GM23338 (cell line): Measurements from ENCODE around the gene TIGAR. TPM values are rescaled to one million over a fixed set of nuclear protein-coding genes. Genes with fewer than 3 reads are reported as not detected.

Experiments used
- ATAC-seq: fragments of 200-7000 bp; cut with Tn5 transposase; 3 replicates; pipeline ENCODE4 v1.9.1; 2020
- DNase-seq: peaks from one replicate; pipeline ENCODE4 v3.0.0-alpha.2; 2015; ENCODE audit warnings: low spot score
- H2AFZ ChIP-seq: fragments of 200-600 bp; sonication (generic); 2 replicates; pipeline ENCODE4 v1.8.0; 2016; ENCODE audit warnings: antibody characterized with exemption, mild to moderate bottlenecking, moderate library complexity
- H3F3A ChIP-seq: fragments of 200-600 bp; sonication (generic); replicated peaks from 2 replicates; pipeline ENCODE4 v1.8.0; 2017; ENCODE audit warnings: antibody characterized with exemption, mixed run types, low read depth
- H3K27ac ChIP-seq: fragments of 200-600 bp; sonication (generic); 2 replicates; pipeline ENCODE4 v1.6.1; 2016; ENCODE audit warnings: low read depth
- H3K27me3 ChIP-seq: fragments of 200-600 bp; sonication (generic); 2 replicates; pipeline ENCODE4 v1.8.0; 2016; ENCODE audit warnings: mild to moderate bottlenecking, mixed run types, moderate library complexity; ENCODE audit not compliant: insufficient read depth
- H3K36me3 ChIP-seq: fragments of 200-600 bp; sonication (generic); 2 replicates; pipeline ENCODE4 v1.8.0; 2016; ENCODE audit warnings: mild to moderate bottlenecking; ENCODE audit not compliant: insufficient read depth
- H3K4me1 ChIP-seq: fragments of 200-600 bp; sonication (generic); 2 replicates; pipeline ENCODE4 v1.8.0; 2016; ENCODE audit warnings: mild to moderate bottlenecking, moderate library complexity; ENCODE audit not compliant: insufficient read depth
- H3K4me2 ChIP-seq: fragments of 200-600 bp; sonication (generic); 2 replicates; pipeline ENCODE4 v1.7.1; 2017; ENCODE audit warnings: mixed run types
- H3K4me3 ChIP-seq: fragments of 200-600 bp; sonication (generic); 2 replicates; pipeline ENCODE4 v1.6.1; 2016; ENCODE audit warnings: mixed run types
- H3K79me2 ChIP-seq: fragments of 200-600 bp; sonication (generic); replicated peaks from 2 replicates; pipeline ENCODE4 v1.8.0; 2017; ENCODE audit warnings: mild to moderate bottlenecking; ENCODE audit not compliant: insufficient read depth
- H3K9me2 ChIP-seq: fragments of 200-600 bp; sonication (generic); 2 replicates; pipeline ENCODE4 v1.8.0; 2017; ENCODE audit not compliant: insufficient read depth
- H4K20me1 ChIP-seq: fragments of 200-600 bp; sonication (generic); replicated peaks from 2 replicates; pipeline ENCODE4 v1.8.0; 2017; ENCODE audit warnings: mild to moderate bottlenecking; ENCODE audit not compliant: insufficient read depth
- H3K27ac Mint-ChIP-seq: 2 replicates; pipeline ENCODE4 v1.8.0; 2020; ENCODE audit warnings: inconsistent platforms, mild to moderate bottlenecking, moderate library complexity, mixed read lengths
- H3K27me3 Mint-ChIP-seq: 3 replicates; pipeline ENCODE4 v1.8.0; 2022; ENCODE audit warnings: low read depth, mild to moderate bottlenecking, moderate library complexity, mixed read lengths, inconsistent platforms; ENCODE audit not compliant: insufficient read depth, poor library complexity
- H3K36me3 Mint-ChIP-seq: 3 replicates; pipeline ENCODE4 v1.8.0; 2021; ENCODE audit warnings: low read depth, mild to moderate bottlenecking, inconsistent platforms, moderate library complexity, mixed read lengths
- H3K4me1 Mint-ChIP-seq: 3 replicates; pipeline ENCODE4 v1.8.0; 2020; ENCODE audit warnings: mild to moderate bottlenecking, inconsistent platforms, mixed read lengths
- H3K4me3 Mint-ChIP-seq: 3 replicates; pipeline ENCODE4 v1.8.0; 2021; ENCODE audit warnings: moderate library complexity, mild to moderate bottlenecking, inconsistent platforms, mixed read lengths
- H3K9me3 Mint-ChIP-seq: 3 replicates; pipeline ENCODE4 v1.8.0; 2020; ENCODE audit warnings: moderate library complexity, mild to moderate bottlenecking, inconsistent platforms, mixed read lengths
- CREB1 ChIP-seq: fragments of 250-450 bp; sonication (Bioruptor Pico); IDR thresholded peaks from 2 replicates; pipeline ENCODE4 v1.5.0; 2020; ENCODE audit warnings: low read depth, mild to moderate bottlenecking, moderate library complexity
- EZH2 ChIP-seq: fragments of 200-600 bp; sonication (generic); IDR thresholded peaks from one replicate; pipeline ENCODE4 v1.8.0; 2017; ENCODE audit warnings: antibody characterized with exemption, mild to moderate bottlenecking, low read depth; ENCODE audit not compliant: unreplicated experiment
- EZH2phosphoT487 ChIP-seq: fragments of 200-600 bp; sonication (generic); IDR thresholded peaks from one replicate; pipeline ENCODE4 v1.8.1; 2018; ENCODE audit warnings: antibody characterized with exemption; ENCODE audit not compliant: unreplicated experiment
- JUNB ChIP-seq: IDR thresholded peaks from one replicate; pipeline ENCODE4 v1.6.1; 2016; ENCODE audit warnings: antibody characterized with exemption; ENCODE audit not compliant: unreplicated experiment
- NANOG ChIP-seq: IDR thresholded peaks from 2 replicates; pipeline ENCODE4 v1.6.1; 2016; ENCODE audit warnings: antibody characterized with exemption, borderline replicate concordance
- POLR2AphosphoS5 ChIP-seq: IDR thresholded peaks from 2 replicates; pipeline ENCODE4 v1.6.1; 2016; ENCODE audit warnings: antibody characterized with exemption, low read depth
- ZNF114 ChIP-seq: fragments of 250-450 bp; sonication (Bioruptor Pico); IDR thresholded peaks from 2 replicates; pipeline ENCODE4 v1.5.0; 2020; ENCODE audit warnings: mild to moderate bottlenecking, moderate library complexity
- ZNF331 ChIP-seq: fragments of 250-450 bp; sonication (Bioruptor Pico); IDR thresholded peaks from 2 replicates; pipeline ENCODE4 v1.5.0; 2020; ENCODE audit warnings: low read depth, mild to moderate bottlenecking, moderate library complexity
- polyA plus RNA-seq: library from polyadenylated mRNA; unstranded; fragments of >200 nt; fragmentation: Nextera tagmentation; extraction: Ambion mirVana; gene quantifications from 2 replicates; pipeline ENCODE4 v1.2.1, GENCODE V29; 2016
- total RNA-seq: library from RNA; depleted of rRNA; stranded (reverse); fragments of >200 nt; shearing (Covaris generic); gene quantifications from 2 replicates; pipeline ENCODE4 v1.2.3, GENCODE V29; 2014
- TF ChIP-seq, protein P1 (sequence below): fragments of 250-450 bp; sonication (Bioruptor Pico); IDR thresholded peaks from 2 replicates; pipeline ENCODE4 v1.5.0; 2020; ENCODE audit warnings: mild to moderate bottlenecking, moderate library complexity
- TF ChIP-seq, protein P2 (sequence below), 2 experiments: fragments of 200-600 bp in 1 of 2; sonication (generic) in 1 of 2; conservative IDR thresholded peaks; 2 replicates each; pipeline versions ENCODE4 v1.5.1 to v1.6.1; 2016 to 2017; ENCODE audit warnings: antibody characterized with exemption in 2 of 2, low read depth in 2 of 2, mild to moderate bottlenecking in 2 of 2, moderate library complexity in 1 of 2
- TF ChIP-seq, protein P3 (sequence below): IDR thresholded peaks from one replicate; pipeline ENCODE4 v1.6.1; 2018; ENCODE audit warnings: antibody characterized with exemption; ENCODE audit not compliant: unreplicated experiment

Gene TIGAR
- total and polyA plus RNA-seq, 2 experiments from 2014 or later = 10.4 to 13.3 TPM

DNA sequence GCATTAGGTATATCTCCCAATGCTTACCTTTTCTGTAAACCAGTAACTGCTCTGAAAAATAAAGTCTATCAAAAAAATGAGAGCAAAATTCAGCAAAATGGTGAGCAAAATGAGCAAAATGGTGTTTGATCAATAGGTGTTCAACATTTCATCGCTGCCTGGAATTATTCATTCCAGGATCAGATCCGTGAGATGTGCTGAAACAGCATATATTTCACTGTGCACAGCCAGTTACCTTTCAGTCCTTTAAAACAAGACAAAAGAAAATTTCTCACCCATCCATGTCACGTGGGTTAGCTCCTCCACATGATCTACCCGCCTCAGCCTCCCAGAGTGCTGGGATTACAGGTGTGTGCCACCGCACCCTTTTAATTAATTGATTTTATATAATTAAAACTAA is 66.6 kb downstream of the TIGAR start:
- H3K4me3 Mint-ChIP-seq = no peak overlapping the region
- ATAC-seq (no peak), DNase-seq (no peak)
- Histone ChIP-seq H2AFZ (no peak overlapping the region), H3K79me2 (no peaks in the 10 kb centered on the region), H3K9me2 (0 out of 2 replicates have a peak, but pooled peaks cover 3% of the 10 kb centered on the region), H3K4me1 (no peaks in the 10 kb centered on the region), H3F3A (no peaks in the 10 kb centered on the region), H3K4me3 (no peak overlapping the region), H3K4me2 (no peak overlapping the region), H3K27me3 (no peaks in the 10 kb centered on the region), H3K36me3 (no peaks in the 10 kb centered on the region), H4K20me1 (no peaks in the 10 kb centered on the region), H3K27ac (no peak overlapping the region)
- H3K27me3 Mint-ChIP-seq = peaks cover 5% of the 10 kb centered on the region
- H3K36me3 Mint-ChIP-seq = no peaks in the 10 kb centered on the region
- H3K9me3 Mint-ChIP-seq = no peaks in the 10 kb centered on the region
- TF ChIP-seq EZH2 (no peak), POLR2AphosphoS5 (no peak), EZH2phosphoT487 (no peak), CREB1 (no peak), NANOG (no peak), ZNF114 (CRISPR knock-in tag) (no peak), ZNF331 (CRISPR knock-in tag) (no peak), JUNB (no peak)
- TF ChIP-seq, protein P1, sequence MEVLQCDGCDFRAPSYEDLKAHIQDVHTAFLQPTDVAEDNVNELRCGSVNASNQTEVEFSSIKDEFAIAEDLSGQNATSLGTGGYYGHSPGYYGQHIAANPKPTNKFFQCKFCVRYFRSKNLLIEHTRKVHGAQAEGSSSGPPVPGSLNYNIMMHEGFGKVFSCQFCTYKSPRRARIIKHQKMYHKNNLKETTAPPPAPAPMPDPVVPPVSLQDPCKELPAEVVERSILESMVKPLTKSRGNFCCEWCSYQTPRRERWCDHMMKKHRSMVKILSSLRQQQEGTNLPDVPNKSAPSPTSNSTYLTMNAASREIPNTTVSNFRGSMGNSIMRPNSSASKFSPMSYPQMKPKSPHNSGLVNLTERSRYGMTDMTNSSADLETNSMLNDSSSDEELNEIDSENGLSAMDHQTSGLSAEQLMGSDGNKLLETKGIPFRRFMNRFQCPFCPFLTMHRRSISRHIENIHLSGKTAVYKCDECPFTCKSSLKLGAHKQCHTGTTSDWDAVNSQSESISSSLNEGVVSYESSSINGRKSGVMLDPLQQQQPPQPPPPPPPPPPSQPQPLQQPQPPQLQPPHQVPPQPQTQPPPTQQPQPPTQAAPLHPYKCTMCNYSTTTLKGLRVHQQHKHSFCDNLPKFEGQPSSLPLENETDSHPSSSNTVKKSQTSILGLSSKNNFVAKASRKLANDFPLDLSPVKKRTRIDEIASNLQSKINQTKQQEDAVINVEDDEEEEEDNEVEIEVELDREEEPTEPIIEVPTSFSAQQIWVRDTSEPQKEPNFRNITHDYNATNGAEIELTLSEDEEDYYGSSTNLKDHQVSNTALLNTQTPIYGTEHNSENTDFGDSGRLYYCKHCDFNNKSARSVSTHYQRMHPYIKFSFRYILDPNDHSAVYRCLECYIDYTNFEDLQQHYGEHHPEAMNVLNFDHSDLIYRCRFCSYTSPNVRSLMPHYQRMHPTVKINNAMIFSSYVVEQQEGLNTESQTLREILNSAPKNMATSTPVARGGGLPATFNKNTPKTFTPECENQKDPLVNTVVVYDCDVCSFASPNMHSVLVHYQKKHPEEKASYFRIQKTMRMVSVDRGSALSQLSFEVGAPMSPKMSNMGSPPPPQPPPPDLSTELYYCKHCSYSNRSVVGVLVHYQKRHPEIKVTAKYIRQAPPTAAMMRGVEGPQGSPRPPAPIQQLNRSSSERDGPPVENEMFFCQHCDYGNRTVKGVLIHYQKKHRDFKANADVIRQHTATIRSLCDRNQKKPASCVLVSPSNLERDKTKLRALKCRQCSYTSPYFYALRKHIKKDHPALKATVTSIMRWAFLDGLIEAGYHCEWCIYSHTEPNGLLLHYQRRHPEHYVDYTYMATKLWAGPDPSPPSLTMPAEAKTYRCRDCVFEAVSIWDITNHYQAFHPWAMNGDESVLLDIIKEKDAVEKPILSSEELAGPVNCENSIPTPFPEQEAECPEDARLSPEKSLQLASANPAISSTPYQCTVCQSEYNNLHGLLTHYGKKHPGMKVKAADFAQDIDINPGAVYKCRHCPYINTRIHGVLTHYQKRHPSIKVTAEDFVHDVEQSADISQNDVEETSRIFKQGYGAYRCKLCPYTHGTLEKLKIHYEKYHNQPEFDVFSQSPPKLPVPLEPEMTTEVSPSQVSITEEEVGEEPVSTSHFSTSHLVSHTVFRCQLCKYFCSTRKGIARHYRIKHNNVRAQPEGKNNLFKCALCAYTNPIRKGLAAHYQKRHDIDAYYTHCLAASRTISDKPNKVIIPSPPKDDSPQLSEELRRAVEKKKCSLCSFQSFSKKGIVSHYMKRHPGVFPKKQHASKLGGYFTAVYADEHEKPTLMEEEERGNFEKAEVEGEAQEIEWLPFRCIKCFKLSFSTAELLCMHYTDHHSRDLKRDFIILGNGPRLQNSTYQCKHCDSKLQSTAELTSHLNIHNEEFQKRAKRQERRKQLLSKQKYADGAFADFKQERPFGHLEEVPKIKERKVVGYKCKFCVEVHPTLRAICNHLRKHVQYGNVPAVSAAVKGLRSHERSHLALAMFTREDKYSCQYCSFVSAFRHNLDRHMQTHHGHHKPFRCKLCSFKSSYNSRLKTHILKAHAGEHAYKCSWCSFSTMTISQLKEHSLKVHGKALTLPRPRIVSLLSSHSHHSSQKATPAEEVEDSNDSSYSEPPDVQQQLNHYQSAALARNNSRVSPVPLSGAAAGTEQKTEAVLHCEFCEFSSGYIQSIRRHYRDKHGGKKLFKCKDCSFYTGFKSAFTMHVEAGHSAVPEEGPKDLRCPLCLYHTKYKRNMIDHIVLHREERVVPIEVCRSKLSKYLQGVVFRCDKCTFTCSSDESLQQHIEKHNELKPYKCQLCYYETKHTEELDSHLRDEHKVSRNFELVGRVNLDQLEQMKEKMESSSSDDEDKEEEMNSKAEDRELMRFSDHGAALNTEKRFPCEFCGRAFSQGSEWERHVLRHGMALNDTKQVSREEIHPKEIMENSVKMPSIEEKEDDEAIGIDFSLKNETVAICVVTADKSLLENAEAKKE (CRISPR knock-in tag) = no peak
- TF ChIP-seq, protein P2, sequence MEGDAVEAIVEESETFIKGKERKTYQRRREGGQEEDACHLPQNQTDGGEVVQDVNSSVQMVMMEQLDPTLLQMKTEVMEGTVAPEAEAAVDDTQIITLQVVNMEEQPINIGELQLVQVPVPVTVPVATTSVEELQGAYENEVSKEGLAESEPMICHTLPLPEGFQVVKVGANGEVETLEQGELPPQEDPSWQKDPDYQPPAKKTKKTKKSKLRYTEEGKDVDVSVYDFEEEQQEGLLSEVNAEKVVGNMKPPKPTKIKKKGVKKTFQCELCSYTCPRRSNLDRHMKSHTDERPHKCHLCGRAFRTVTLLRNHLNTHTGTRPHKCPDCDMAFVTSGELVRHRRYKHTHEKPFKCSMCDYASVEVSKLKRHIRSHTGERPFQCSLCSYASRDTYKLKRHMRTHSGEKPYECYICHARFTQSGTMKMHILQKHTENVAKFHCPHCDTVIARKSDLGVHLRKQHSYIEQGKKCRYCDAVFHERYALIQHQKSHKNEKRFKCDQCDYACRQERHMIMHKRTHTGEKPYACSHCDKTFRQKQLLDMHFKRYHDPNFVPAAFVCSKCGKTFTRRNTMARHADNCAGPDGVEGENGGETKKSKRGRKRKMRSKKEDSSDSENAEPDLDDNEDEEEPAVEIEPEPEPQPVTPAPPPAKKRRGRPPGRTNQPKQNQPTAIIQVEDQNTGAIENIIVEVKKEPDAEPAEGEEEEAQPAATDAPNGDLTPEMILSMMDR (conservative IDR thresholded peaks at IDR 0.05; ENCODE audit: low read depth in 2 of 2) = no peak
- TF ChIP-seq, protein P3, sequence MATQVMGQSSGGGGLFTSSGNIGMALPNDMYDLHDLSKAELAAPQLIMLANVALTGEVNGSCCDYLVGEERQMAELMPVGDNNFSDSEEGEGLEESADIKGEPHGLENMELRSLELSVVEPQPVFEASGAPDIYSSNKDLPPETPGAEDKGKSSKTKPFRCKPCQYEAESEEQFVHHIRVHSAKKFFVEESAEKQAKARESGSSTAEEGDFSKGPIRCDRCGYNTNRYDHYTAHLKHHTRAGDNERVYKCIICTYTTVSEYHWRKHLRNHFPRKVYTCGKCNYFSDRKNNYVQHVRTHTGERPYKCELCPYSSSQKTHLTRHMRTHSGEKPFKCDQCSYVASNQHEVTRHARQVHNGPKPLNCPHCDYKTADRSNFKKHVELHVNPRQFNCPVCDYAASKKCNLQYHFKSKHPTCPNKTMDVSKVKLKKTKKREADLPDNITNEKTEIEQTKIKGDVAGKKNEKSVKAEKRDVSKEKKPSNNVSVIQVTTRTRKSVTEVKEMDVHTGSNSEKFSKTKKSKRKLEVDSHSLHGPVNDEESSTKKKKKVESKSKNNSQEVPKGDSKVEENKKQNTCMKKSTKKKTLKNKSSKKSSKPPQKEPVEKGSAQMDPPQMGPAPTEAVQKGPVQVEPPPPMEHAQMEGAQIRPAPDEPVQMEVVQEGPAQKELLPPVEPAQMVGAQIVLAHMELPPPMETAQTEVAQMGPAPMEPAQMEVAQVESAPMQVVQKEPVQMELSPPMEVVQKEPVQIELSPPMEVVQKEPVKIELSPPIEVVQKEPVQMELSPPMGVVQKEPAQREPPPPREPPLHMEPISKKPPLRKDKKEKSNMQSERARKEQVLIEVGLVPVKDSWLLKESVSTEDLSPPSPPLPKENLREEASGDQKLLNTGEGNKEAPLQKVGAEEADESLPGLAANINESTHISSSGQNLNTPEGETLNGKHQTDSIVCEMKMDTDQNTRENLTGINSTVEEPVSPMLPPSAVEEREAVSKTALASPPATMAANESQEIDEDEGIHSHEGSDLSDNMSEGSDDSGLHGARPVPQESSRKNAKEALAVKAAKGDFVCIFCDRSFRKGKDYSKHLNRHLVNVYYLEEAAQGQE = no peak
- no peaks in the 10 kb centered on the region for H3K4me1 Mint-ChIP-seq
- no peak overlapping the region for H3K27ac Mint-ChIP-seq
